Panc1 (cell line): ENCODE results near the gene LRRTM2.

Source experiments
- CTCF ChIP-seq: fragments of 450-650 bp; IDR thresholded peaks from 2 replicates; pipeline ENCODE4 v1.5.1; 2017; ENCODE audit warnings: mild to moderate bottlenecking
- POLR2AphosphoS5 ChIP-seq: IDR thresholded peaks from 2 replicates; pipeline ENCODE4 v1.6.1; 2012; ENCODE audit warnings: mild to moderate bottlenecking, low read depth, low read length, moderate library complexity
- SIN3A ChIP-seq: IDR thresholded peaks from 2 replicates; pipeline ENCODE4 v1.6.1; 2012; ENCODE audit warnings: low read depth, mild to moderate bottlenecking, low read length, moderate library complexity, borderline replicate concordance; ENCODE audit not compliant: insufficient read depth
- TCF7L2 ChIP-seq: IDR thresholded peaks from 2 replicates; pipeline ENCODE4 v1.6.1; 2011; ENCODE audit warnings: mild to moderate bottlenecking, low read depth, low read length, inconsistent platforms
- TF ChIP-seq, protein P1 (sequence below), 2 experiments: IDR thresholded peaks; 2 replicates each; pipeline ENCODE4 v1.6.1; 2011 to 2012; ENCODE audit warnings: low read depth in 2 of 2, control low read depth in 1 of 2, low read length in 1 of 2, mild to moderate bottlenecking in 1 of 2, moderate library complexity in 1 of 2; ENCODE audit not compliant: insufficient read depth in 1 of 2

DNA sequence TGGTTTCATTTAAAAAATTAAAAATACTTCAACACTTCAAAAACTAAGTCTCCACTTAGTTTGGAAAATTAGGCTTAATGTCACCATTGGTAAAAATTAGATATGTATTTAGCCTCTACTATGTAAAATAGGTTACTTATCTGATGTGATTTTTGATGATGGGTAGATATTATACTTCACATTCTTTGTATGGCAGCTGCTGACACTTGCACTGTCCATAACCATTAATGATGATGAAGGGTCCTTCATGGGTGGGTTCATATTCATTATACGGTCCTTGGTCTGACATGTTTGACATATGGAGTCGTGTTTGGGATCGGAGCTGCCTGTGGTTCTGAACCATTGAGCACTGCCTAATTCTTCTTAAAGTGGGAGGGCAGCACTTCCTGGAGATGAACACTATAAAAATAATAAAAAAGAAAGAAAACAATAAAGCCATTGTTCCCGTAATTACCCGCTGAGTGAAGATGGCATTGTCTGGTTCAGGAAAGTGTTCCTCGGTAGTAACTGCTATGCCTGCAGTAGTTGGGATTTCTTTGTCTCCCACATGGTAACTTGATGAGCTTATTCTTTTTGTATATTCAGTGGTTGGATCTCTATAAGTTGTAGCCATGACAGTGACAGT lies 2.2 kb downstream of the LRRTM2 start:
- TF ChIP-seq CTCF (no peak), POLR2AphosphoS5 (no peak), SIN3A (no peak), TCF7L2 (no peak)
- TF ChIP-seq, protein P1, sequence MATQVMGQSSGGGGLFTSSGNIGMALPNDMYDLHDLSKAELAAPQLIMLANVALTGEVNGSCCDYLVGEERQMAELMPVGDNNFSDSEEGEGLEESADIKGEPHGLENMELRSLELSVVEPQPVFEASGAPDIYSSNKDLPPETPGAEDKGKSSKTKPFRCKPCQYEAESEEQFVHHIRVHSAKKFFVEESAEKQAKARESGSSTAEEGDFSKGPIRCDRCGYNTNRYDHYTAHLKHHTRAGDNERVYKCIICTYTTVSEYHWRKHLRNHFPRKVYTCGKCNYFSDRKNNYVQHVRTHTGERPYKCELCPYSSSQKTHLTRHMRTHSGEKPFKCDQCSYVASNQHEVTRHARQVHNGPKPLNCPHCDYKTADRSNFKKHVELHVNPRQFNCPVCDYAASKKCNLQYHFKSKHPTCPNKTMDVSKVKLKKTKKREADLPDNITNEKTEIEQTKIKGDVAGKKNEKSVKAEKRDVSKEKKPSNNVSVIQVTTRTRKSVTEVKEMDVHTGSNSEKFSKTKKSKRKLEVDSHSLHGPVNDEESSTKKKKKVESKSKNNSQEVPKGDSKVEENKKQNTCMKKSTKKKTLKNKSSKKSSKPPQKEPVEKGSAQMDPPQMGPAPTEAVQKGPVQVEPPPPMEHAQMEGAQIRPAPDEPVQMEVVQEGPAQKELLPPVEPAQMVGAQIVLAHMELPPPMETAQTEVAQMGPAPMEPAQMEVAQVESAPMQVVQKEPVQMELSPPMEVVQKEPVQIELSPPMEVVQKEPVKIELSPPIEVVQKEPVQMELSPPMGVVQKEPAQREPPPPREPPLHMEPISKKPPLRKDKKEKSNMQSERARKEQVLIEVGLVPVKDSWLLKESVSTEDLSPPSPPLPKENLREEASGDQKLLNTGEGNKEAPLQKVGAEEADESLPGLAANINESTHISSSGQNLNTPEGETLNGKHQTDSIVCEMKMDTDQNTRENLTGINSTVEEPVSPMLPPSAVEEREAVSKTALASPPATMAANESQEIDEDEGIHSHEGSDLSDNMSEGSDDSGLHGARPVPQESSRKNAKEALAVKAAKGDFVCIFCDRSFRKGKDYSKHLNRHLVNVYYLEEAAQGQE (IDR thresholded peaks at IDR 0.05; ENCODE audit: insufficient read depth in 1 of 2, low read depth in 2 of 2, low read length in 1 of 2) = no peak
